GM12875 (cell line): ENCODE measurements around the gene BORCS6.
A peak's percentile ranks its signal among the peaks of the same experiment; 100 is the strongest.

ENCODE experiments used
- H3K4me3 ChIP-seq: one replicate; pipeline ENCODE4 v1.5.1; 2011; ENCODE audit warnings: low read depth, low read length, control low read depth
- TF ChIP-seq, protein P1 (sequence below): IDR thresholded peaks from 2 replicates; pipeline ENCODE4 v1.5.1; 2011; ENCODE audit warnings: low read depth, mild to moderate bottlenecking, control low read depth, inconsistent platforms, low read length, moderate library complexity, borderline replicate concordance; ENCODE audit not compliant: insufficient read depth

BORCS6 gene

DNA sequence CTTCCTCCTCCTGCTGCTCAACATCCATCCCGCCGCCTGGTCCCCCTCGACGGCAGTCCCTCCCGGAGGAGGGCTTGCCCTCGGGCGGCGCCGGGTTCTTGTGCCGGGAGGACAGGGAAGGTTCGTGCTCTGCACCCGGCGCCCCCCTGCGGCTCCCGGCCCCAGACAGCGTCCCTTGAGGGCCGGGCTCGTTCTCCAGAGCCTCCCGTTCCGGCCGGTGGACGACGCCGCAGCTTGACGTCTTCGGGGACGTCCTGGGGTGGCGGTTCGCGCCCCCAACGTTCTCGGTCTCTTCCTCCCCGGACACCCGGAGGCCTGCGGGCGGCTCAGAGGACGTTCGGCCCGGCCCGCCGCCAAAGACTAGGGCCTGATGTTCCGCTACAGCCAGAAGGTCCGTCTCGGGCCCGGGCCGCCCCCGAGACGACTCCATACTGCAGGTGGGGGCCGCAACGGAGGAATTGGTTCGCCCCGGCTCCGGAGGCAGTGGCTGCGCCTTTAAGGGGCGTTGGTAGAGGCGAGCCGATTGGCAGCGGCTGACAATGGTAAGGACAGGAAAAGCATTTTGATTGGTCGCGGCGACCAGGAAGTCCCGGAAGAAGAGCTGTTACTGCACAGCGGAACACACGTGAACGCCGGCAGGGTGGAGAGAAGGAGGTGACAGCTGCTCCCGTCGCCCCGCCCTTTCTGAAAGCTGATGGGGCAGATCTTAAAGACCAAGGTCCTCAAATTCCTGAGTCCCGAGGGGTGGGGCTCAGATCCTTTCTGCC is at the start of gene BORCS6:
Gene BORCS6, minus strand, starts transcription at position 470 of the 767 bp plus-strand sequence. Its CDS starts 40 bp downstream, at position 430.
- TF ChIP-seq, protein P1, sequence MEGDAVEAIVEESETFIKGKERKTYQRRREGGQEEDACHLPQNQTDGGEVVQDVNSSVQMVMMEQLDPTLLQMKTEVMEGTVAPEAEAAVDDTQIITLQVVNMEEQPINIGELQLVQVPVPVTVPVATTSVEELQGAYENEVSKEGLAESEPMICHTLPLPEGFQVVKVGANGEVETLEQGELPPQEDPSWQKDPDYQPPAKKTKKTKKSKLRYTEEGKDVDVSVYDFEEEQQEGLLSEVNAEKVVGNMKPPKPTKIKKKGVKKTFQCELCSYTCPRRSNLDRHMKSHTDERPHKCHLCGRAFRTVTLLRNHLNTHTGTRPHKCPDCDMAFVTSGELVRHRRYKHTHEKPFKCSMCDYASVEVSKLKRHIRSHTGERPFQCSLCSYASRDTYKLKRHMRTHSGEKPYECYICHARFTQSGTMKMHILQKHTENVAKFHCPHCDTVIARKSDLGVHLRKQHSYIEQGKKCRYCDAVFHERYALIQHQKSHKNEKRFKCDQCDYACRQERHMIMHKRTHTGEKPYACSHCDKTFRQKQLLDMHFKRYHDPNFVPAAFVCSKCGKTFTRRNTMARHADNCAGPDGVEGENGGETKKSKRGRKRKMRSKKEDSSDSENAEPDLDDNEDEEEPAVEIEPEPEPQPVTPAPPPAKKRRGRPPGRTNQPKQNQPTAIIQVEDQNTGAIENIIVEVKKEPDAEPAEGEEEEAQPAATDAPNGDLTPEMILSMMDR: peak; percentile 10; the same call in 1 of the 2 replicates
- peak within 1 kb of the TSS; percentile 97 for H3K4me3 ChIP-seq

DNA sequence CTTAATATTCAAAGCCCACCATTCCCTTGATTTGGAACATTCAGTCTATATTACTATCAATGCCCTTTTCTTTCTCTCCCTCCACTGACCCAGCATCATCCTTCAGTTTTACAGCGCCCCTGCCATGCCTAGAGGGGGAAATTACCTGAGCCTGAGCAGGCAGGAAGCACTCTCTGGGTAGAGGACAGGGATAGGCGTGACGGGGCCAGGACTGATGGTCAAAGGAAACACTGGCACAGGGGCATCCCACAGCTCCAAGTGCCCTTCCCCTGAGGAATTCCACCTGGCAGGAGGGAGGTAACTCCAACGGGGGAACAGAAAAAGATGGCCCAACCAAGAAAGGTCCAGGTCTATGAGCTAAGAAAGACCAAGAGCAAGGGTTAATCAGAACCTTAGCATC is 47.9 kb upstream of the BORCS6 start:
- TF ChIP-seq, protein P1: no peak
- no peak overlapping the region for H3K4me3 ChIP-seq

DNA sequence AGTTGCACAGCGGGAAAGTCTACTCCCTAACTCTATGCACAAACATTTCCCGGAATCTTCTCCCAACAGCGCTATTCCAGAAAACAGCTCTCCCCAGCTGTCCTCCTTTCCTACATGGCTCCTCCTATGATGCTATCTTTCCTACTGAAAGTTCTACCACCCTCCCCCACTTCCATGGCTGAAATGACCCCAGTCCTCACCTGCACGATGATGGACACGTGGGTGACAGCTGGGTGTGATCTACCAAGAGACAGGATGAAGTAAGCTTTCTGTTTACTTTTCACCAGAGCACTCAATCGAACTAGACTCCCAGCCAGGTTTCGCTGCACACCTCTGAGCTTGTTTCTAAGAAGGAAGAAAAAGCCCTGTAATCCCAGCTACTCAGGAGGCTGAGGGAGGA is 47.2 kb upstream of the BORCS6 start:
- TF ChIP-seq, protein P1: no peak
- no peak overlapping the region for H3K4me3 ChIP-seq

DNA sequence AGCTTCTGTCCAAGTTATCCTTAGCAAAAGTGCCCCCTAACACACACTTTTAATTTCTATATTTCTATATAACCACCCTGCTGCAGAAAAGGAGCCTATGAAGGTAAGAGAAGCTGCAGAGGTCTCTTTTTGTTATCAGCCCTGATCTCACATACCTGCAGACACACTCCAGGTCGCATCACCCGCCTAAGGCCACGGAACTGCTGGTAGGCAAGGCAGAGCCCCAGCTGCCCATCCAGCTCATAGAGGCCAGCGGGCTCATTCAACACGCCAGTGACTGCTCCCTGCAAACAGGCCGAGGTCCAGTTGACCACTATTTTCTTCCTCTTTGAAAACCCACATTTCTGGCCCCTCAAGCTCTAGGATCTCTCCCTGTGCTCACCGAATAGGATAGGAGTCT is 45.7 kb upstream of the BORCS6 start:
- TF ChIP-seq, protein P1: no peak
- no peak overlapping the region for H3K4me3 ChIP-seq

DNA sequence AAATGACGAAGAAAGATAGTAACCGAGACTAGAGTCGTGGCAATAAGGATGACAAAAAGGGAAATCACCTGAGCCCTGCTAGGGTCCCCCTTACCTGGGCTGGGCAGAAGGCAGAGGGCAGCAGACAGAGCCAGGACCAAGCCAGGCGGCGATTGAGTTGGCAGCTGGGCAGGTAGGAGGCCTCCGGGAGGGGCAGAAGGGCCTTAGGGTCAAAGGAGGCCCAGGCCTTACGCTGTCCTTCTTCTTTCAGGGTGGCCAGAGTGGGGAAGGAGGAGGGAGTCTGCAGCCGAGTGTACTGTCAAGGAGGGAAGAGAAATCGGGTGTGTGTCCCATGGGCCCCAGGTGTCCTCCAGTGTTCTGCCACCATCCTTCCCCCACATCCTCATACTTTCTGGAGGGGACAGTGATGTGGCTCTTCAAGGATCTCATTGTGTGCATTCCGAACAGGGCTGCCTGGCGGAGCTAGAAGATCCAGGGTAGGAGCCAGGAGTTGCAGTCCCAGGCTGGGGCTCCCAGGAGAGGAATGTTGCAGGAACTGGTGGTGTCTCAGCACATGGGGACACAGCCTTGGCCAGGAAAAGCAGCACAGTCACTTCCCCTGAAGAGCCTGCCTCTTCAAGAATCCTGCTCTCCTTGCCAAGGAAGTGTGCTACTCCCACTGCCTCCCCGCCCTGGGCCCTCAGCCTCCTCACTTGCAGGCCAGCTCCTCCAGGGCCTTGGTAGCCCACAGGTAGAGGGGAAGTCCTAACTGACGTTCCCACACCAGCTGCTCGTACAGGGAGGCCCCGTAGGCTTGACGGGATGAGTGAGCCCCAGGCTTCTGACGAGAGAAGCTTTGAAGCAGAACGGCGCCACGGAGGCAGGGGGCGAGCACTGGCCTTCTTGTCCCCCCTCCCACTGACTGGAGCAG is 44.6 kb upstream of the BORCS6 start:
- TF ChIP-seq, protein P1: no peak
- H3K4me3 ChIP-seq: no peak overlapping the region

DNA sequence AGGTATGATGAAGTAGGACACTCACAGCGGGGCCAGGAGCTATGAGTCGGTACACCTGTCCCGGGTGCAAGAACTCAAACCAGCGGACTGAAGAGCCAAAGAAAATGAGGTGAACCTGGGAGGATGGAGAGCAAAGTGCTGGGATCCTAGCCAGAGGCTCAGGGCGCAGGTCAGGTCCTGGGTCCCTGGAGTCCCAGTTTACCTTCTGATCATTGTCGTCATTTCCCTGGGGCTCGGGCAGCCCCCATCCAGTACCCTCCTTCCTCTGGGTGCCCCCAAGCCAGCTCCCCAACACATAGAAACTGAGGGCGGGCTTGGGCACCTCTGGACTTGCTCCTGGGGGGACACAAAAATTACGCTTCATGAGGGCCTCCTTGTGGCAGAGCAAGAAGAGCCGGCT is 41.7 kb upstream of the BORCS6 start:
- TF ChIP-seq, protein P1: no peak
- H3K4me3 ChIP-seq: no peak overlapping the region
